Measurements from ENCODE around the gene PRPF6.

DNA sequence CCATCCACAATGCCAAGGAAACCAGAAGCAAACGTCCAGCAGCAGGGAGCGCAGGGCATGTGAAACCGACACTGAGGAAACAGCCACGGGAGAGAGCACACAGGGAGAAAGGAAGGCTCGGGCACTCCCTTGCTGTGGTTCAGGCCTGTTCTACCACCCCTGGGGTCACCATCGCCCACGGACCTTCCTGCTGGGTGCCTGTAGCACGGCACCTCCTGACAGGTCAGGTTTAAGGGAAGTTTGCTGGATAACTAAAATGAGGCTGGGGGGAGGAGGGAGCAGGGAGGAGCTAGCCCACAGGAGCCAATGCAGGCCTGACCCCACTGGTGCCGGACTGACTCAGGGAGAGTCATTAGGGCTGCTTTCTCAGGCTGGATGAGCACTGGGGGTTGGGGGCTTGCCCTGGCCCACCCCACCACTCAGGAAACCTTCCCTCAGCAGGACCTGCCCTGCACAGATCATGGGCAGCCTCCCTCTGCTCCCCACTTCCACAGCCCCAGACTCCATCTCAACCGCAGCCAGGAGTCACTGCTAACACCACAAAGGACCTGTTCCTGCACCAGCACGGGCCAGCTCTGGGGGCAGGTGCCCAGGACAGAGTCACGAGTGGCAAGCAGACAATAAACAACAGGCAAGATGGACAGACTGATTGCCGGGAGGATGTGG, 27.0 kb upstream of the PRPF6 start:
- TF ChIP-seq, protein P1, sequence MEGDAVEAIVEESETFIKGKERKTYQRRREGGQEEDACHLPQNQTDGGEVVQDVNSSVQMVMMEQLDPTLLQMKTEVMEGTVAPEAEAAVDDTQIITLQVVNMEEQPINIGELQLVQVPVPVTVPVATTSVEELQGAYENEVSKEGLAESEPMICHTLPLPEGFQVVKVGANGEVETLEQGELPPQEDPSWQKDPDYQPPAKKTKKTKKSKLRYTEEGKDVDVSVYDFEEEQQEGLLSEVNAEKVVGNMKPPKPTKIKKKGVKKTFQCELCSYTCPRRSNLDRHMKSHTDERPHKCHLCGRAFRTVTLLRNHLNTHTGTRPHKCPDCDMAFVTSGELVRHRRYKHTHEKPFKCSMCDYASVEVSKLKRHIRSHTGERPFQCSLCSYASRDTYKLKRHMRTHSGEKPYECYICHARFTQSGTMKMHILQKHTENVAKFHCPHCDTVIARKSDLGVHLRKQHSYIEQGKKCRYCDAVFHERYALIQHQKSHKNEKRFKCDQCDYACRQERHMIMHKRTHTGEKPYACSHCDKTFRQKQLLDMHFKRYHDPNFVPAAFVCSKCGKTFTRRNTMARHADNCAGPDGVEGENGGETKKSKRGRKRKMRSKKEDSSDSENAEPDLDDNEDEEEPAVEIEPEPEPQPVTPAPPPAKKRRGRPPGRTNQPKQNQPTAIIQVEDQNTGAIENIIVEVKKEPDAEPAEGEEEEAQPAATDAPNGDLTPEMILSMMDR (conservative IDR thresholded peaks at IDR 0.05 in 1 of 2, IDR thresholded peaks at IDR 0.05 in 1 of 2; ENCODE audit: extremely low read depth in 1 of 2, insufficient read depth in 1 of 2, low read depth in 1 of 2, low read length in 2 of 2) = no peak
- no peak for TF ChIP-seq EZH2 (IDR thresholded peaks at IDR 0.05; ENCODE audit: borderline replicate concordance, low read length)

All from mammary epithelial cell (primary cell).